Retina (tissue), 1 donor: ENCODE measurements around the gene HRAS.

ENCODE experiments used
- DNase-seq: peaks from one replicate; pipeline ENCODE4 v3.0.0-alpha.2; 2016

The HRAS gene

GRCh38 chr11:491358-491757 is 44.0 kb downstream of the HRAS start:
- DNase-seq, result no peak

DNA sequence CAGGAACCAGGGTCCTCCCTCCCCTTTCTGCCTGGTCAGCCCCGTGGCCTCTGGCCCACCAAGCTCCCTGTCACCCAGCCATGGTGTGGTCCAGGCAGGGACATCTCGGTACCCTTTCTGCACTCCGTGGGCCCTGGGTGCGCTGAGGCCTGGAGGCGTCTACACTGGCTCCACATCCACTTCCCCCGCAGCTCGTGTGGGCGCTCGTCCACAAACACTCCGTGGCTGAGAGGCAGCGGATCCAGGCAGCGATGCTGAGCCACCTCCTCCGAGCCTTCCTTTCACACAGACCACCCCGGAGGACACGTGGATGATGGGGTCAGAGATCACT is 44.5 kb downstream of the HRAS start:
- DNase-seq, result no peak

GRCh38 chr11:490186-490929 is 45.0 kb downstream of the HRAS start:
- no peak for DNase-seq

- DNase-seq, result no peak
Observed at GRCh38 chr11:489610-490185, 45.7 kb downstream of the HRAS start.

DNA sequence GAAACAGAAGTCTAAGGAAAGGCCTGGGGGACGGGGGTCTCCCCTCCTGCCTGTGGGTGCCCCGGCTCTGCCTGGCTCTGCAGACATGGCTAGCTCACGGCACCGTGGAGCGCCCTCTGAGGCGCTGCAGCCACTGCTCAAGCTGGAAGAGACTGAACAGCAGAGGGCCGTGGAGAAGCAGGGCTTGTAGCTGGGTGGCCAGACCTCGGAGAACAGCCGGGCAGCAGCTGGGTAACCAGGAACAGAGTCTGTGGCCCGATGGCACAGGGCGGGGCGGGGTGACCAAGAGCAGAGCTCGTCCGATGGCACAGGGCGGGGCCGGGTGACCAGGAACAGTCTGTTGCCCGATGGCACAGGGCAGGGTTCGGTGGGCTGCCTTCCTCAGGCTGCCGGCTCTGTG is 46.4 kb downstream of the HRAS start:
- DNase-seq, result no peak

- DNase-seq, result no peak
Observed at GRCh38 chr11:488579-488978, 46.8 kb downstream of the HRAS start.

GRCh38 chr11:488062-488461 is 47.3 kb downstream of the HRAS start:
- DNase-seq, result no peak

- no peak for DNase-seq
Observed at GRCh38 chr11:487571-488021, 47.8 kb downstream of the HRAS start.

- DNase-seq, result no peak
Observed at GRCh38 chr11:486189-486588, 49.2 kb downstream of the HRAS start.

GRCh38 chr11:484616-485015 is 50.8 kb downstream of the HRAS start:
- DNase-seq, result no peak
